GM20000 (cell line): Measurements from ENCODE around the gene ITM2C.

Source experiments
- DNase-seq: peaks from one replicate; pipeline ENCODE4 v3.0.0; 2012; ENCODE audit warnings: low spot score
- CTCF ChIP-seq: IDR thresholded peaks from 2 replicates; pipeline ENCODE4 v1.5.1; 2012; ENCODE audit warnings: mild to moderate bottlenecking, control low read depth; ENCODE audit errors: extremely low read depth, missing control alignments

ITM2C gene

GRCh38 chr2:230864605-230865306 lies at the start of gene ITM2C:
TSS of gene ITM2C (plus strand) at chr2:230864942. CDS start at chr2:230865026, 84 bp downstream.
- peak; percentile 55 for TF ChIP-seq CTCF
- peak; percentile 94 for DNase-seq

- DNase-seq, result no peak
- no peak for TF ChIP-seq CTCF
Measured at GRCh38 chr2:230815088-230815487, 49.7 kb upstream of the ITM2C start.

- no peak for DNase-seq
- no peak for TF ChIP-seq CTCF
Measured at GRCh38 chr2:230816735-230817134, 48.0 kb upstream of the ITM2C start.

- no peak for TF ChIP-seq CTCF
- DNase-seq, result no peak
Measured at GRCh38 chr2:230819433-230819832, 45.3 kb upstream of the ITM2C start.

- TF ChIP-seq CTCF, result no peak
- DNase-seq, result no peak
Measured at GRCh38 chr2:230821261-230821990, 43.3 kb upstream of the ITM2C start.

- no peak for DNase-seq
- no peak for TF ChIP-seq CTCF
Measured at GRCh38 chr2:230821991-230822520, 42.7 kb upstream of the ITM2C start.
